NCI-H82 treated with DMSO at 0.1 percent for 48 hours (cell line): Measurements from ENCODE around the gene ZNF292.
"Not testable (repeated sequence)": the region's sequence is repeated elsewhere in the genome, so short reads cannot be mapped to it uniquely, and the experiment has no call there.

Source experiments
- DNase-seq: peaks from one replicate; lab custom pipeline; 2025; ENCODE audit not compliant: unreplicated experiment; lab: John Stamatoyannopoulos, UW

The ZNF292 gene

DNA sequence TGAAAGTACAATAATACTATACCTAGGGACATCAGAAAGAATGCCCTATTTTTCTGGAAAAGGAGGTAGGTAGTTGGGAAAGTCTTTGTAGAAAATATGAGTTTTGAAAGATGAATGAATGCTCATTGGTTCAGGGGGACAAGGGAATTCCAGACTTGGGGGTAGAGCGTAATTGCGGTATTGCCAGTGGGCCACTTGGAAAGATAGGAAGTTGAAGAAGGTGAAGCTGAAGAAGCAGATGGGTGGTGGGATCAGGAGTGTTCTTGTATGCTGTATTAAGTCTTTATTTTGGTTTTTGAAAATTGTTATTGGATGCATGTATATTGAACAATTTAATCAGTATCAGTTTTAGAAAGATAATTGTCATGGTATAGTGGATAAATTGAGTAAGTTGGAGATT, 109.1 kb downstream of the ZNF292 start:
- DNase-seq: no peak

DNA sequence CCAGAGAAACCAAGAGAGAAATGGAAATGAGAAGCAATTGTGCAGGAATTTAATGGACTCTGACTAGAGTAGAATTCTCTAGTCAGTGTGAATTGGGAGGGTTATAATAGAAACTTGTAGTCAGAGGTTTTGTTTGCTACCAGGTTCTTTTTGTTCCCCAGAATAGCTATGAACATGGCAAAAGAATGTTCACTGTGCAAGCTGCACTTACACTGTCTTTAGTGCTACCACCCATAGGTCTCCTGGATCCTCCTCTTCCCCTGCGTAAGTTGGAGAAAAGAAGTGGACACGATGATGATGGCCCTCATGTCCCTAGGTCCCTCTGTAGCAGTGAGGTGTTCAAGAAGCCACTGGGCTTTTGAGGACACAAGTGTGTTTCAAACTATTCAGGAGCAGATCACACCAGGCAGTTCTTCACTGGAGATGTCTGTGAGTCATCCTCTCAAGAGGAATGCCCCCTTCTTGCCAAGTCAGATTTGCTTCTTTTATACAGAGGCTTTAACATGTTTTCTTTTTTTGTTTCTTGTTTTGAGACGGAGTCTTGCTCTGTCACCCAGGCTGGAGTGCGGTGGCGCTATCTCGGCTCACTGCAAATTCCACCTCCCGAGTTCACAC, 119.4 kb downstream of the ZNF292 start:
- no peak for DNase-seq

DNA sequence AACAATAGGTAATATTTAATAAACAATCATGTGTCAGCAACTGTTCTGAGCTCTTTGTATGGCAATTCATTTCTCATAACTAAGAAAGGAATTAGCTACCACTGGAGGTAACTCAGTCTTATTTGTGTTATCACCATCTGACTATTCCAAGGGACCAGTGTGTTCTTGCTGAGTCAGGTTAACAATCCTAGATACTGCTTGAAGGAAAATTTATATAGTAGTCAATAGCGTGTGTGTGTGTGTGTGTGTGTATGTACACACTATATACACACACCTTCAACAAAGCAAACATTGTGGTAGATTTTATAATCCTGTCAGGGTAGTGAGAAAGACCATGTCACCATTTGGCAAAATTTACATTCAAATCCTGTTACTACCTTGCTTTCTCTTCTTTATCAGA, 121.3 kb downstream of the ZNF292 start:
- no peak for DNase-seq

DNA sequence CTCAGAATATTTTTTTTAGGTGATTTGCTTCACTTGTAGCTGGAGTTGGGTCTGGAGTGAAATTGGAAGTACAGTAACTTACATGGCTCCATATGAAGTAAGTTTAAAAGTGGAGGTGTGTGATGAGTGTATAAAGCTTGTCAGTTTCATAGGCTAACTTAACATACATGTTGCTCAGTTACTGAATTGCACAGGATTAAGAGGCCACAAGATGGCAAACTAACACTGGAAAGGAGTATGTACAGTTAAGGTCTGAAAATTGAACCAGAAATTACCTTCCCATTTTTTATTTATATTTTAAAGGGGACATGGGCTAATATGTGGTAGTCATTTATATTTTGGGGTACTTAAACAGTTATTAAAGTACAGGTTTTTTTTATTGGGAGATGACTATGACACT, 121.8 kb downstream of the ZNF292 start:
- DNase-seq: no peak

DNA sequence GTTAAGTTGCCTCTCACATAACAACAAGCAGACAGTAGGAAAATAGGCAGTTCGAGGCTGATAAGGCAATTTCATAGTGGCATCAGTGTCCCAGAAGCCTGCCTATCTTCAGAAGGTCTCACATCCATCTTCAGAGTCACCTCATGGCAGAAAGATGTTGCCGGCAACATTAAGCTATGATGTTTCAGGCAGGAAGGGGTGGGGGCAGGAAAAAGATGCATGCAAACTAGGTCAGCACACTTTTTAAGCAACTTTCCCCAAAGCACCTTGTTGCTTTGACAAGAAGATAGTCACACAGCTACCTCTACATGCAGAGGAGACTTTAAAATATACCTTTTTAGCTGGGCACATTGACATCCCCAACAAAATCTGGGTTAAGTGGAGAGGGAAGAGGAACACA, 123.8 kb downstream of the ZNF292 start:
- no peak for DNase-seq

DNA sequence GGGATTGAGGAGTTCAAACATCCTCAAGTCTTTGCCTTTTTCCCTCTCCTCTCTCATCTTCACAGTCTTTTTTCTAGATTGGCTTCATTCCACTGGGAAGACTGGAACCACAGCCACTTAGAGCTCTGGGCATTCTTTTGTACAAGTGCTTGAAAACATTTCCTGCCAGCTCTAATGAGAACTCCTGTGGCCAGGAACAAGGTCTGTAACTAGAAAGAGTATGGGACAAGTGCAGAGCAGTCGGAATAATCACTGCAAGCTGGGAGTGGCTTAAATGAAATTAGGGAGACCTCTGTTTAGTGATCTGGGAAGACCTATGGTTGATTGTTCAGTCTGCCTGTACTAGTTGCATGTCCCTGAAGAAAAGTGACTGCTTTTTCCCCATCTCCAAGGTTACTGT, 126.1 kb downstream of the ZNF292 start:
- DNase-seq: no peak

DNA sequence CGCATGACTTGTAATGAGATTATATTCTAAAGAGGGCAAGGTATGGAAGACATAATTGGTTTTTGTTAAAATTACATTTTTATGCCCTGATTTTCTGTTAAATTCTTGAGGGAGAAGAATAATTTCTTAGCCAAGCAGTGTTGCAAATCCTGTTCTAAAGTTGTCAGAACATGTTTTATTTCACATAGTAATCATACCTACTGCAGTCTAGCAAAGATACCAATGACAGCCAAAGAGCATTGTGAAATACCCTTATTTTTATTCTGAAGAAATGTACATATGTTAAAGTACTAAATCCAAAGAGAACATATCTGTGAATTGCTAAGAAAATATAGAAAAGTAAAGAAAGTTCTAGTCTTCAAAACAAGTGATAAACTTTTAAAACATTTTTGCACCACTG, 127.4 kb downstream of the ZNF292 start:
- no peak for DNase-seq

DNA sequence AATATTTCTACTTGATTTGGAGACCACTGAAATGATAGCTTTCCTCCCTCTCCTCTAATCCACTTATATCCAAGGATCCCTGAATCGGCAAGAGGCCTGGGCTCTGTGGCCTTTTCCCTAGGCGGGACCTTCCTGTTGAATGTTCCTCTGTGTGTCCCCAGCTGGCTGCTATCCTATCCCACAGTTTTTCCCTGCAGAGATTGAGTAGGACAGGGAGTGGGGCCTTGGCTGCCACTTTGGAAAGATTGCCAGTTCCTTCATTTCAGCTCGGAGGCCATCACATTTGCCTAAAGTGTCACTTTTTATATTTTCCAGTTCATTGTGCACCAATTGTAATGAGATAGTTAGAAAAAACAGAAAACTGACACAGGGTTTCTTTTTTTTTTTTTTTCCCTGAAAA, 128.1 kb downstream of the ZNF292 start:
- DNase-seq: no peak

DNA sequence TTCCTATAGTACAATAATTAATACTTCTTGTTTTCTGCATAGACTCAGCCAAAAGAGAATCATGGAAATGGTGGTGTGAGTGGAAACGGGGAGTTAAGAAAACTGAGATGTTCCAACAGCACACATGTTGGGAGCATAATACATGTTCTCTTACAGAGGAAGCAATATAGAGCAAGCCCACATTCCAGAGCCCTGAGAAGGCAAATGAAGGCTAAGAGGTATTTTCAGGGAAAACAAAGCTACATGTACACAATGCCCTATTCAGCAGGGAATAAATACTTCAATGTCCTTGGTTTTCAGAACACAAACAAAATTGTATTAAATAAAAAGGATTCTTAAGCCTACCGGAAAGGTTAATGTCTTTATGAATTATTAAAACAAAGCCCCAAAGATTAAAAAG, 131.9 kb downstream of the ZNF292 start:
- DNase-seq: no peak

DNA sequence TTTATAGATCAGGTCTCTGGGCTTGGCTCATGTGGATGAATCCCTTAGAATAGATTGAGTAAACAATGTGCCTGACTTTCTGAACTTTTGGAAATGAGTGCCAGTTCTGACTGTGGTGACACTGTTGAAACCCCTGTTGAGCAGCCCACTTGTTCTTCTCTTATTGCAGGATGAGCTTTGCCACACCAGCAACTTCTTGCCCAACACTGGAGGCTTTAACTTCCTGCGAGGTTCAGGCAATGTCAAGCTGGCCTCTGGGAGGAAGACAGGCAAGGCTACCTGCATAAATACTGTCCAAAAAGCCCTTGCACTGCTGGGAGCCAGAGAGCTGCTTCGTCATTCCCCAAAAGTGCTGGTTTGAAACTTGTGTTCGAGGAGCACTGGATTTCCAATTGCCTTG, 134.2 kb downstream of the ZNF292 start:
- no peak for DNase-seq

DNA sequence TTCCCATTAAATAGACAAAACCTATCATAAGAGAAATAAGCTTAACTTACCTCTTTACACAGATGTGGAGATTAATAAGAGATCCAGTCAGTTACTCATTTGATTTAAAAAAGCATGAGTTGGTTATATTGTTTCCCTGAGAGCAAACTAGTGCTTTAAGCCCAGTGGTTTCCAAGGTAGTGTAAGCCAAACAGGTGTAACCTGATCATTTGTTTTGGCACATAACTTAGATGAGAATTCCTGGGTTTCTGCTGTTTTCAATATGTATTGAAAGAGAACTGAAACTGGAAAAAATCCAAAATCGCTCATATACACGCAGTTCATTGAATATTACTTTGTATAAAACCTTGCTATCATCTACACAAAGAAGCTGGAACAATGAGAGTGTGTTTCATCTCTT, 136.5 kb downstream of the ZNF292 start:
- DNase-seq: no peak

DNA sequence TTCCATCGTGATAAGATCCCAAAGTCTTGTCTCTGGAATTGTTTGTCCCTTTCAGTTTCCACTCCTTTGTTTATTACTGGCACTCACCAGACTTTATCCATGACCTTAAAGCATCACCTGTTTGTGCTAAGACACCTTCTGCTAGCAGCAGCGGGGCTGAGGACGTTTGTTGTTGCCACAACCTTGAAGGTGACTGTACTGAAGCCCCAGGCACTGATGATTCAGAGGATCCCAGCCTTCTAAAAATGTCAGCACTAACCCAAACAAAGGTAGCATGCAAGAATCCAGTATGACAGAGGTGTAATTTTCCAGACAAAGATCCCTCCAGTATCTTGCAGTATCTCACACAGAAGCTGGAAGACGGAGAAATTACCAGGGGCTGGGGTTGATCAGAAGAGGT, 138.2 kb downstream of the ZNF292 start:
- no peak for DNase-seq

DNA sequence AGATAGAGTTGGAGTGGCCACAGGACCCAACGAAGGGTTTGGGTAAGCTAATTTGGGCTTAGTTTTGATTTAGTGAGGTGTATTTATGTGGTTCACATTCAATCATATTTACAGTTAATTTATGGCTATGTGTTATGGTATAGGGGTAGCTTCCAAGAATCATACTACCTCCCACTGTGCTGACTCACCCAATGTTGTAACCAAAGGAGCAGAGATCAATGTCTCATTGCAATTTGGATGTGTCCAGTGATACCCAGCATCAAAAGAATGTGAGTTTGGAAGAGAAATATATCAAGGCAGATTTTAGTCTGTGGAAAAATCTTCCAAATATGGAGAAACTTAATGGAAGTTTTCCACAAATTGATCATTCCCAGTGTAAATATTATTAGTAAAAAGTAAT, 141.8 kb downstream of the ZNF292 start:
- DNase-seq: no peak

DNA sequence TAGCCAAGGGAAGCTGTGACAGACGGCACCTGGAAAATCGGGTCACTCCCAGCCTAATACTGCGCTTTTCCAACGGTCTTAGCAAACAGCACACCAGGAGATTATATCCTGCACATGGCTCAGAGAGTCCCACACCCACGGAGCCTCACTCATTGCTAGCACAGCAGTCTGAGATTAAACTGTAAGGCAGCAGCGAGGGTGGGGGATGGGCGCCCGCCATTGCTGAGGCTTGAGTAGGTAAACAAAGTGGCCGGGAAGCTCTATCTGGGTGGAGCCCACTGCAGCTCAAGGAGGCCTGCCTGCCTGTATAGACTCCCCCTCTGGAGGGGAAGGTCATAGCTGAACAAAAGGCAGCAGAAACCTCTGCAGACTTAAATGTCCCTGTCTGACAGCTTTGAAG, 145.9 kb downstream of the ZNF292 start:
- DNase-seq: not testable (repeated sequence)

DNA sequence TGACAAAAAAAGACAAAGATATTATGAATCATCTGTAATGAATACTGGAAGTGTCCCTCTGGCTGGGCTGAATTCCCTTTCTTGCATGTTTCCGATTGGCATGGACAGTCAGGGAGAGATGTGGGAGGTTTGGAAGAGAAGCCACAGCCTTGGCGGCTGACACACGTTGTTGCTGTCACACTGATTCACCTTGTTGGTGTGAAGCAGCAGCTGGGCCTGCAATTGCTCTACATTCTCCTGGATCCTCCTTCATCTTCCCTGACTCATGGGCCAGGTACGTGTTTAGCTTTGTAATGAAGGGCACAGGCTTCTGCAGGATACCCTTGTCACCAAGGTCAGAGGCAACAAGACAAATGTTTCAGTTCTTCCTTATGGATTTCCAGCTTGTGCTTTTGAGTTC, 153.6 kb downstream of the ZNF292 start:
- no peak for DNase-seq

DNA sequence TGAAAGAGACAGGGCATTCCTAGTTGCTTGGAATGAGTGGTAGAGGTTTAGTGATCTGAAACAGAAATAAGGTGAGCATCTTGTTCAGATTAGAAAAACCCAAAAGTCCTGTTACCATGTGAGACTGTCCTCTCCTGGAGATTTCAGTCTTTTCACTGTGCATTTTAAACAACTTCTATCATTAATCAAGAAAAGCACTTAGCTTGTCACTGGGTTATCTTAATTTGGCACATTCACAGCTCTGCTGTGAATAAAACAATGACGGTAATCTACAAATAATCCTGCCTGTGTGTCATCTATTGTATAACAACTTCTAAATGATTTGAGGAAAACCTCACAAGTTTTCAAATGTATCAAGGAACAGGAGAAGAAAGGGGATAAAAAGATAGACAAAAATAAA, 157.5 kb downstream of the ZNF292 start:
- DNase-seq: no peak
